ENCODE data around the gene RAB30. TPM values are rescaled to one million over a fixed set of nuclear protein-coding genes. Genes with fewer than 3 reads are reported as not detected.

The RAB30 gene
- total and polyA plus RNA-seq, 9 of the 15 experiments (the other 6 are each of a cell fraction or from before 2014, with no cell fraction given), result 0.29 to 1.3 (median 1.0) TPM

GRCh38 chr11:83033371-83033770, 38.3 kb downstream of the RAB30 start:
- Histone ChIP-seq H3K9me3 (replicated peaks; ENCODE audit: control insufficient read depth, insufficient read depth, low read depth, low read length) (no peaks in the 10 kb centered on the region), H3K4me1 (replicated peaks in 1 of 2; ENCODE audit: control insufficient read depth in 2 of 2, insufficient read depth in 2 of 2, low read length in 2 of 2) (peaks cover 4 to 7% of the 10 kb centered on the region in 2 experiments; a peak in 3 of 5 replicates), H3K4me2 (ENCODE audit: insufficient read depth, low read length) (no peak overlapping the region), H3K9me1 (ENCODE audit: control insufficient read depth, insufficient read depth, low read length) (no peaks in the 10 kb centered on the region), H3K27me3 (ENCODE audit: control insufficient read depth in 2 of 2, insufficient read depth in 2 of 2, low read length in 2 of 2) (peaks cover 0 to 4% of the 10 kb centered on the region in 2 experiments; a peak in 1 of 5 replicates), H3K36me3 (ENCODE audit: control insufficient read depth, insufficient read depth, low read length) (no peaks in the 10 kb centered on the region), H2AFZ (ENCODE audit: low read depth, low read length) (no peak overlapping the region), H3K9ac (ENCODE audit: insufficient read depth in 1 of 2, low read depth in 2 of 2, low read length in 2 of 2) (no peak overlapping the region), H3K27ac (ENCODE audit: extremely low read depth, low read depth, low read length) (no peak overlapping the region), H3K4me3 (no peak overlapping the region), H3K79me2 (ENCODE audit: control insufficient read depth, insufficient read depth, low read length) (no peaks in the 10 kb centered on the region), H4K20me1 (replicated peaks; ENCODE audit: control insufficient read depth, insufficient read depth, low read length) (no peaks in the 10 kb centered on the region; the same call in 1 of the 2 replicates)
- intact Hi-C loops (cut with micrococcal nuclease) (no loop called here), in situ Hi-C loops (cut with MboI) (no loop called here)
- ChIA-PET POLR2A (interaction anchor here (0.7 to 1.5 kb wide), 3 partner anchors 11 to 66 kb away, joined by 3 to 5 read pairs (median 3); no protein-coding TSS in a partner anchor), CTCF (ENCODE audit: low intra/inter-chr PET ratio) (no interaction called here)
- DNase-seq (ENCODE audit: extremely low read depth in 1 of 4, low spot score in 3 of 4) (no peak), FAIRE-seq (no peak), ATAC-seq (no peak)
- TF ChIP-seq ZNF76 (CRISPR knock-in tag; IDR thresholded peaks at IDR 0.05; ENCODE audit: borderline replicate concordance) (no peak), SIN3B (IDR thresholded peaks at IDR 0.05; ENCODE audit: low read depth) (no peak), NFRKB (IDR thresholded peaks at IDR 0.05; ENCODE audit: low read depth) (no peak), ZNF316 (IDR thresholded peaks at IDR 0.05) (no peak), RBM14 (IDR thresholded peaks at IDR 0.05; ENCODE audit: borderline replicate concordance, insufficient read depth, low read depth, low read length) (no peak), FOS (IDR thresholded peaks at IDR 0.05; ENCODE audit: extremely low read depth, insufficient read length) (no peak), BMI1 (IDR thresholded peaks at IDR 0.05; ENCODE audit: low read length) (no peak), ERF (CRISPR knock-in tag; IDR thresholded peaks at IDR 0.05) (no peak), POLR2AphosphoS2 (IDR thresholded peaks at IDR 0.05; ENCODE audit: low read length) (no peak), MECOM (CRISPR knock-in tag; IDR thresholded peaks at IDR 0.05) (no peak), NR1H2 (CRISPR knock-in tag; IDR thresholded peaks at IDR 0.05) (no peak), SNRNP70 (optimal IDR thresholded peaks at IDR 0.05; ENCODE audit: low read depth, low read length) (no peak)
- TF ChIP-seq, protein P1, sequence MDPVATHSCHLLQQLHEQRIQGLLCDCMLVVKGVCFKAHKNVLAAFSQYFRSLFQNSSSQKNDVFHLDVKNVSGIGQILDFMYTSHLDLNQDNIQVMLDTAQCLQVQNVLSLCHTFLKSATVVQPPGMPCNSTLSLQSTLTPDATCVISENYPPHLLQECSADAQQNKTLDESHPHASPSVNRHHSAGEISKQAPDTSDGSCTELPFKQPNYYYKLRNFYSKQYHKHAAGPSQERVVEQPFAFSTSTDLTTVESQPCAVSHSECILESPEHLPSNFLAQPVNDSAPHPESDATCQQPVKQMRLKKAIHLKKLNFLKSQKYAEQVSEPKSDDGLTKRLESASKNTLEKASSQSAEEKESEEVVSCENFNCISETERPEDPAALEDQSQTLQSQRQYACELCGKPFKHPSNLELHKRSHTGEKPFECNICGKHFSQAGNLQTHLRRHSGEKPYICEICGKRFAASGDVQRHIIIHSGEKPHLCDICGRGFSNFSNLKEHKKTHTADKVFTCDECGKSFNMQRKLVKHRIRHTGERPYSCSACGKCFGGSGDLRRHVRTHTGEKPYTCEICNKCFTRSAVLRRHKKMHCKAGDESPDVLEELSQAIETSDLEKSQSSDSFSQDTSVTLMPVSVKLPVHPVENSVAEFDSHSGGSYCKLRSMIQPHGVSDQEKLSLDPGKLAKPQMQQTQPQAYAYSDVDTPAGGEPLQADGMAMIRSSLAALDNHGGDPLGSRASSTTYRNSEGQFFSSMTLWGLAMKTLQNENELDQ (CRISPR knock-in tag; IDR thresholded peaks at IDR 0.05; ENCODE audit: borderline replicate concordance), result no peak
- WGBS (ENCODE audit: insufficient coverage, low coverage, missing lambda C conversion rate), result 0% methylated on average over 1 of the region's 1 CpG
- BruUV-seq (replicated peaks), result no TSS peak
